Subcutaneous adipose tissue (tissue), 4 donors: ENCODE measurements around the gene CD14. TPM values are rescaled to one million over a fixed set of nuclear protein-coding genes. Genes with fewer than 3 reads are reported as not detected.

Experiments
- total RNA-seq, 4 donors: library from RNA; depleted of rRNA; stranded (reverse); fragments of >200 nt; gene quantifications; one replicate each; pipeline ENCODE4 v1.1.0, GENCODE V29; 2016
- TF ChIP-seq, protein P1 (sequence below): fragments of 450-650 bp; IDR thresholded peaks from one replicate; pipeline ENCODE4 v1.5.1; 2016; ENCODE audit warnings: low read depth, mild to moderate bottlenecking, control low read depth, antibody characterized with exemption, moderate library complexity

The CD14 gene
- total RNA-seq, 4 donors from 2014 or later, result 61.2 to 114 (median 97.3) TPM

DNA sequence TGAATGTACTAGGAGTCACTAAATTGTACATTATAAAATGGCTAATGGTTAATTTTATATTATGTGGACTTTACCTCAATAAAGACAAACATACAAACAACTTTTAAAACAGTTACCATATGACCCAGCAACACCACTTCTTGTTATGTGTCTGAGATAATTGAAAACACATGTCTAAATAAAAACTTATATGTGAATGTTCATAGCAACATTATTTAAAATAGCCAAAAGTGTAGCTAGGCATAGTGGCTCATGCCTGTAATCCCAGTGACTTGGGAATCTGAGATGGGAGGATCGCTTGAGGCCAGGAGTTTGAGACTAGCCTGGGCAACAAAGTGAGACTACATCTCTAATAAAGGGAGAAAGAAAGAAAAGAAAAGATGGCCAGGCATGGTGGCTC is 45.5 kb downstream of the CD14 start:
- TF ChIP-seq, protein P1, sequence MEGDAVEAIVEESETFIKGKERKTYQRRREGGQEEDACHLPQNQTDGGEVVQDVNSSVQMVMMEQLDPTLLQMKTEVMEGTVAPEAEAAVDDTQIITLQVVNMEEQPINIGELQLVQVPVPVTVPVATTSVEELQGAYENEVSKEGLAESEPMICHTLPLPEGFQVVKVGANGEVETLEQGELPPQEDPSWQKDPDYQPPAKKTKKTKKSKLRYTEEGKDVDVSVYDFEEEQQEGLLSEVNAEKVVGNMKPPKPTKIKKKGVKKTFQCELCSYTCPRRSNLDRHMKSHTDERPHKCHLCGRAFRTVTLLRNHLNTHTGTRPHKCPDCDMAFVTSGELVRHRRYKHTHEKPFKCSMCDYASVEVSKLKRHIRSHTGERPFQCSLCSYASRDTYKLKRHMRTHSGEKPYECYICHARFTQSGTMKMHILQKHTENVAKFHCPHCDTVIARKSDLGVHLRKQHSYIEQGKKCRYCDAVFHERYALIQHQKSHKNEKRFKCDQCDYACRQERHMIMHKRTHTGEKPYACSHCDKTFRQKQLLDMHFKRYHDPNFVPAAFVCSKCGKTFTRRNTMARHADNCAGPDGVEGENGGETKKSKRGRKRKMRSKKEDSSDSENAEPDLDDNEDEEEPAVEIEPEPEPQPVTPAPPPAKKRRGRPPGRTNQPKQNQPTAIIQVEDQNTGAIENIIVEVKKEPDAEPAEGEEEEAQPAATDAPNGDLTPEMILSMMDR, result no peak

Other genes starting within 250 kb of the CD14 start
- gene ANKHD1, start 231.3 kb downstream of the CD14 start, total RNA-seq, result 100 to 1,000 TPM; 128 to 177 (median 143) TPM
- 10 to 100 TPM; 24.9 to 36.2 (median 27.9) TPM for gene EIF4EBP3, start 85.5 kb downstream of the CD14 start, total RNA-seq
- gene SRA1, start 75.7 kb downstream of the CD14 start, total RNA-seq, result 10 to 100 TPM; 12.4 to 33.3 (median 14.7) TPM
- gene APBB3, start 68.6 kb downstream of the CD14 start, total RNA-seq, result 10 to 100 TPM; 13.7 to 24.3 (median 18.9) TPM
- gene SLC35A4, start 68.3 kb downstream of the CD14 start, total RNA-seq, result 10 to 100 TPM; 21.1 to 32.2 (median 25.4) TPM
- 10 to 100 TPM; 11.4 to 64.5 (median 23.7) TPM for gene TMCO6, start 6.3 kb upstream of the CD14 start, total RNA-seq
- 10 to 100 TPM; 63.2 to 83.2 (median 74.8) TPM for gene NDUFA2, start 14.5 kb upstream of the CD14 start, total RNA-seq
- gene IK, start 14.7 kb upstream of the CD14 start, total RNA-seq, result 100 to 1,000 TPM in 3 of 4 donors, 10 to 100 TPM in 1; 80.7 to 144 (median 114) TPM
- gene WDR55, start 31.7 kb upstream of the CD14 start, total RNA-seq, result 10 to 100 TPM; 11.4 to 31.6 (median 19.8) TPM
- gene DND1, start 40.4 kb upstream of the CD14 start, total RNA-seq, result 1 to 10 TPM in 2 of 4 donors, under 1 TPM in 1, not detected in 1; 0.66 to 1.3 (median 1.2) TPM
- gene HARS1, start 58.2 kb upstream of the CD14 start, total RNA-seq, result 10 to 100 TPM; 38.4 to 49.8 (median 47.4) TPM
- 10 to 100 TPM; 23.2 to 32.1 (median 31.4) TPM for gene HARS2, start 58.3 kb upstream of the CD14 start, total RNA-seq
- gene ZMAT2, start 67.3 kb upstream of the CD14 start, total RNA-seq, result 10 to 100 TPM; 35.0 to 48.7 (median 43.0) TPM
- gene PCDHA1, start 153.0 kb upstream of the CD14 start, total RNA-seq, result not detected
- under 1 TPM in 1 of 4 donors, not detected in 3; 0.38 TPM for gene PCDHA2, start 161.7 kb upstream of the CD14 start, total RNA-seq
- under 1 TPM; 0.16 to 0.34 (median 0.20) TPM for gene PCDHA3, start 167.9 kb upstream of the CD14 start, total RNA-seq
- gene PCDHA4, start 173.9 kb upstream of the CD14 start, total RNA-seq, result 1 to 10 TPM in 1 of 4 donors, under 1 TPM in 3; 0.16 to 1.3 (median 0.76) TPM
- under 1 TPM in 3 of 4 donors, not detected in 1; 0.33 to 0.57 (median 0.51) TPM for gene PCDHA5, start 188.4 kb upstream of the CD14 start, total RNA-seq
- gene PCDHA6, start 194.8 kb upstream of the CD14 start, total RNA-seq, result under 1 TPM; 0.22 to 0.49 (median 0.36) TPM
- under 1 TPM; 0.17 to 0.44 (median 0.26) TPM for gene PCDHA7, start 201.1 kb upstream of the CD14 start, total RNA-seq
- gene PCDHA8, start 208.0 kb upstream of the CD14 start, total RNA-seq, result under 1 TPM in 1 of 4 donors, not detected in 3; 0.17 TPM
- gene PCDHA9, start 215.2 kb upstream of the CD14 start, total RNA-seq, result under 1 TPM in 3 of 4 donors, not detected in 1; under 0.01 to 0.34 (median 0.19) TPM
- gene PCDHA10, start 222.7 kb upstream of the CD14 start, total RNA-seq, result 1 to 10 TPM in 1 of 4 donors, under 1 TPM in 3; 0.51 to 1.9 (median 0.66) TPM
- under 1 TPM in 3 of 4 donors, not detected in 1; 0.22 to 0.34 (median 0.33) TPM for gene PCDHA11, start 235.8 kb upstream of the CD14 start, total RNA-seq
- under 1 TPM in 3 of 4 donors, not detected in 1; 0.17 to 0.22 (median 0.19) TPM for gene PCDHA12, start 242.1 kb upstream of the CD14 start, total RNA-seq
- 1 to 10 TPM in 1 of 4 donors, under 1 TPM in 3; 0.34 to 1.5 (median 0.69) TPM for gene PCDHA13, start 248.9 kb upstream of the CD14 start, total RNA-seq